Astrocyte of the cerebellum (primary cell): ENCODE data around the gene KIAA1671.

Source experiments
- DNase-seq: peaks from one replicate; pipeline ENCODE4 v3.0.0-alpha.2; 2011; ENCODE audit warnings: low read depth
- H3K4me3 ChIP-seq: 2 replicates; pipeline ENCODE4 v1.5.1; 2011; ENCODE audit warnings: mild to moderate bottlenecking, low read depth, low read length, moderate library complexity
- in situ Hi-C: cut with HindIII; loops from 2 replicates; pipeline ENCODE4 v1.10.0; 2017; ENCODE audit warnings: low sequenced_read_pairs
- TF ChIP-seq, protein P1 (sequence below): IDR thresholded peaks from 2 replicates; pipeline ENCODE4 v1.5.1; 2012; ENCODE audit warnings: low read length, low read depth, moderate library complexity, mild to moderate bottlenecking; ENCODE audit errors: missing control alignments

The KIAA1671 gene

DNA sequence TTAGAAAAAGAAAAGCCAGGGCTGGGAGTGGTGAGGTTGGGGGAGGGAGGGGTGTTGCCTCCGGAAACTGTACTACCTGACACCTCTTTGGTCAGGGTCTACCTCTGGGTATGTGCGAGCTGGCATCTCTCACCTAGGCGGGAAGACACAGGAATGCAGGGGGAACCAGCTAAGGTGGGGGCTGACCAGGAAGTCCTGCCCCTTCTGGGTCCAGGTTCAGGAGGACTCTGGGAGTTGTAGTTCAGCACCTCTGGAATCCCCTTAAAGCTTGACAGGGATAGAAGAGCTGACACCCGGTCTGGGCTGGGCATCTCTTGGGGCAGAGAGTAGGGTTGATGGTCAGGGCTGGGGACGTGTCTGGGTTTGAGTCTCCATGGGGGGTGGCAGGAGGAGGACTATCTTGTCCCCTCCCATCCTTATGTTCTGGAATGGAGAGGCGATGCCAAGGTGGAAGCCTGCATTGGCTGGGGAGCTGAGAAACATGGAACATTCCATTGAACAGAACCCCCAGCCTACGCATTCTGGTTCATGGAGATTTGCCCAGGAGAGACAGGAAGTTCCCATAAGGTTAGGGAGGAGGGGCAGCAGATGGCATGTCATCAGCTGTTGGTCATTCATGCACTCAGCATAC lies 2.1 kb upstream of the KIAA1671 start:
- TF ChIP-seq, protein P1, sequence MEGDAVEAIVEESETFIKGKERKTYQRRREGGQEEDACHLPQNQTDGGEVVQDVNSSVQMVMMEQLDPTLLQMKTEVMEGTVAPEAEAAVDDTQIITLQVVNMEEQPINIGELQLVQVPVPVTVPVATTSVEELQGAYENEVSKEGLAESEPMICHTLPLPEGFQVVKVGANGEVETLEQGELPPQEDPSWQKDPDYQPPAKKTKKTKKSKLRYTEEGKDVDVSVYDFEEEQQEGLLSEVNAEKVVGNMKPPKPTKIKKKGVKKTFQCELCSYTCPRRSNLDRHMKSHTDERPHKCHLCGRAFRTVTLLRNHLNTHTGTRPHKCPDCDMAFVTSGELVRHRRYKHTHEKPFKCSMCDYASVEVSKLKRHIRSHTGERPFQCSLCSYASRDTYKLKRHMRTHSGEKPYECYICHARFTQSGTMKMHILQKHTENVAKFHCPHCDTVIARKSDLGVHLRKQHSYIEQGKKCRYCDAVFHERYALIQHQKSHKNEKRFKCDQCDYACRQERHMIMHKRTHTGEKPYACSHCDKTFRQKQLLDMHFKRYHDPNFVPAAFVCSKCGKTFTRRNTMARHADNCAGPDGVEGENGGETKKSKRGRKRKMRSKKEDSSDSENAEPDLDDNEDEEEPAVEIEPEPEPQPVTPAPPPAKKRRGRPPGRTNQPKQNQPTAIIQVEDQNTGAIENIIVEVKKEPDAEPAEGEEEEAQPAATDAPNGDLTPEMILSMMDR: no peak
- H3K4me3 ChIP-seq: no peak overlapping the region
- no peak for DNase-seq
- in situ Hi-C loops: loop anchor here (5.0 kb wide), 1 partner anchor 87 kb away; no protein-coding TSS in a partner anchor

DNA sequence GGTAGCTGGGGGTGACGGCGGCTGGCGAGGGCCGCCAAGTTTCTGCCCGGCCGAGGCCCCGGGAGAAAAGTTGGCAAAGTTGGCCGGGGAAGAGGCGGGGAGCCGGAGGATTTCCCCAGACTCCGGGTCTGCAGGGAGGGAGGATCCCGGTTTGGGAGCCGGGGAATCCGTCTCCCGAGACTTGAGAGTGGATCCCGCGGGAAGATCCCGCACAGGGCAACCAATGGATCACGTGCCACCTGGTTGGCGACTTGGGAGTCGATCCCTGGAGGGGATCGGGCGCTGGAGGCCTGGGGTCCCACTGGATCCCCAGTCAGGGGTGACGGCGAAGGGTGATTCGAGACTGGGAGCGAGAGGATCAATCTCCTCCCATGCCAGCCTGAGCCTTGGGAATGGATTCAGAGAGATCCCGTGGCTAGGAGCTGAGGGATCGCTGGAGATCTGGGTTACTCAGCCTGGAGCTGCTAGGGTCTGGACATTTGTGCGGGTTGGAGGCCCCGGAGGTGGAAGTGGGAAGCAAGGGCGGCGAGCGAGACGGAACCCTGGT lies 394 bp downstream of the KIAA1671 start:
- in situ Hi-C loops: loop anchor here (5.0 kb wide), 1 partner anchor 84 kb away; no protein-coding TSS in a partner anchor
- peak overlapping the region; percentile 57 for H3K4me3 ChIP-seq
- TF ChIP-seq, protein P1: no peak
- no peak for DNase-seq

DNA sequence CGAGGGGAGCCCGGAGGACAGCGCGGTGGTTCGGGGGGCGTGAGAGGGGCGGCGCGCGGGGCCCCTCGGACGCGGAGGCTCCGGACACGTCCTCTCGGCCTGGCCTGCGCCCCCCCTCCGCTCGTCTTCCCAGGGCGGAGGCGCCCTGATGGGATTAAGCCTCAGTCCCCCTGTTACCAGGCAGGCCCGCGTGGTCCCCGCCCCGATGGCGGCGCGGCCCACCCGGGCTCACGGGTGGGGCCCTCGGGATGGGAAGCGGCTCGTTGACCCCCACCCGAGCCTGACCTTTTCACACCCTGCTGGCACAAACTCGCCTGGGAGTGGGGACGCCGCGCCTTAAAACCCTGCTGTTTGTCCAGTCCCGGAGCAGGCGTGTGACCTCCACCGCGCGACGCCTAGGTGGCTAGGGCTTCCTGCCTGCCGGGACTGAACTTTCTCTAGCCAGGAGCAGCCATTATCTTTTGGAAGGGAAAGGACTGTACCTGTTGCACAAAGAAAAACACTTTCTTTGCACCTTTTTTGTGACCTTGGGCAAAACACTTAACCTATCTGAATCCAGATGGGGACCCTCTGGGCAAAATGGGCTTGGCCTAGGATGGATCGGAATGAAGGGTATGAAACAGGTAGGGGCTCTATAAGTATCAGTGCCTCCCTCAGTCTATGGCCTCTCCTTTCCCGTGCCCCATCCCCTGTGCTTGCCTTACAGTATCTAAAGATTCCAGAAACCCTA lies 1.0 kb downstream of the KIAA1671 start:
- peak overlapping the region; percentile 57 for H3K4me3 ChIP-seq
- in situ Hi-C loops: loop anchor here (5.0 kb wide), 1 partner anchor 84 kb away; no protein-coding TSS in a partner anchor

DNA sequence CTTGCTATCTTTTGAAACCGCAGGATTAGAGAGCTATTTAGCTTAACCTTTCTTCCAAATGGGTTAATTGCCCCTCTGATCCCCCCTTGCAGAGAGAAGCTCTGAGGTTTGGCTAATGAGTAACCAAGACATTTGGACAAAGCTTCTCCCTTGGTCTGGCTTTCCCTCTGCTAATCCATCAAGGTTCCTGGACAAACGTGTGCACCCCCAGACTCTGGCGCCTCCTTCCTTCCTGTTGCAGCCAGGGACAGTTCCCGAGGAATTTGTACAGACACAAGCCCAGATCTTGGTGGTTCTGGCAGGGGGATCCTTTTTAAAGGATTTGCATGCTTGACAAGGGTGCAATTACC lies 1.6 kb downstream of the KIAA1671 start:
- H3K4me3 ChIP-seq: peak overlapping the region; percentile 57
- DNase-seq: no peak
- in situ Hi-C loops: loop anchor here (5.0 kb wide), 1 partner anchor 83 kb away; no protein-coding TSS in a partner anchor
- TF ChIP-seq, protein P1: no peak

More for the DNA sequence above, 1.0 kb downstream of the KIAA1671 start:
- no peak for DNase-seq
- TF ChIP-seq, protein P1: no peak

DNA sequence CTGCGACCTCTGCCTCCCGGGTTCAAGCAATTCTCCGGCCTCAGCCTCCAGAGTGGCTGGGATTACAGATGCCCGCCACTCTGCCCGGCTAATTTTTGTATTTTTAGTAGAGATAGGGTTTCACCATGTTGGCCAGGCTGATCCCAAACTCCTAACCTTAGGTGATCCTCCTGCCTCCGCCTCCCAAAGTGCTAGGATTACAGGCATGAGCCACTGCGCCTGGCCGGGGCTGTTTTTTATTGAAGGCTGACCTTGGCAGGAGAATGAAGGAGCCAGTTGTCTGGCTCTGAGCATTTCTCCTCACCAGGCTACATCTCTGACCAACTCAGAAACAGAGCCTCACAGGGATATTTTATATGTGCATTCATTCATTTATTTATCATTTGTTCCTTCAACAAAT lies 2.3 kb downstream of the KIAA1671 start:
- TF ChIP-seq, protein P1: no peak
- DNase-seq: no peak
- H3K4me3 ChIP-seq: no peak overlapping the region
- in situ Hi-C loops: loop anchor here (5.0 kb wide), 1 partner anchor 82 kb away; no protein-coding TSS in a partner anchor

DNA sequence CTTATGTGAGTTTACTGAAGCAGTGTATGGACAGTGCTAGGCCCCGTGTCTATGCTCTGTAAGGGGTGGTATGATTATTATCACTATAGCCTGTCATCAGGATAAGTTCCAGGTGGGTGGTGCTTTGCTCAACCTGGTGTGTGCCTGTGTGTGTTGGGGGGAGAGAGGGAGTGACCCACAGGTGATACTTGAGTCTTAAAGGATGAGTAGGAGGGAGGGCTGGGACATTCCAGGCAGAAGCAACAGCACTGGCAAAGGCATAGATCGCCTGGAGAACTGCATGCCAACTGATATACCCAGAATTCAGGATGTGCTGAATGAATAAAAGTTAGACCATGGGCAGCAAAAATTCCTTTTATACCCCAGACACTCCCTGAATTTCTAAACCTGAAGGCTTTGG lies 4.5 kb downstream of the KIAA1671 start:
- DNase-seq: no peak
- TF ChIP-seq, protein P1: no peak
- no peak overlapping the region for H3K4me3 ChIP-seq
- in situ Hi-C loops: no loop called here
